ENCODE measurements around the gene LRP5. TPM values are rescaled to one million over a fixed set of nuclear protein-coding genes. Genes with fewer than 3 reads are reported as not detected.

Gene LRP5
- total RNA-seq (2021) (112 and 129 TPM in 2 replicates), Bru-seq, nascent RNA (percentile 73 among the genes with signal in this experiment), BruChase-seq, experiment 1, labeled RNA remaining after a 2-hour chase (percentile 66 among the genes with signal in this experiment), BruChase-seq, experiment 2, labeled RNA remaining after a 6-hour chase (percentile 75 among the genes with signal in this experiment)
- long read RNA-seq, full-length matches to known transcripts = 20 of 69 reads
- long read RNA-seq, partial matches to known transcripts = 30 of 69 reads
- long read RNA-seq, other reads (novel, unspliced or antisense) = 19 of 69 reads

GRCh38 chr11:68312117-68312779 is at the start of gene LRP5:
LRP5 (plus strand) TSS chr11:68312591; CDS start chr11:68312715, 124 bp downstream.
- Histone ChIP-seq H3K9me2 (ENCODE audit: insufficient read depth) (no peaks in the 10 kb centered on the region), H2AFZ (peak within 1 kb of the TSS; percentile 83), H3K36me3 (ENCODE audit: low read depth) (no peaks in the 10 kb centered on the region), H3K4me1 (replicated peaks; ENCODE audit: insufficient read depth) (peaks cover 33% of the 10 kb centered on the region), H3K27me3 (ENCODE audit: insufficient read depth, low read depth) (no peaks in the 10 kb centered on the region), H4K20me1 (ENCODE audit: insufficient read depth) (peaks cover 14% of the 10 kb centered on the region; the same call in 1 of the 2 replicates), H3K9me3 (ENCODE audit: insufficient read depth, low read depth) (no peaks in the 10 kb centered on the region), H3K79me2 (ENCODE audit: low read depth) (peaks cover 42% of the 10 kb centered on the region), H3F3A (ENCODE audit: insufficient read depth, low read depth) (peaks cover 54% of the 10 kb centered on the region), H3K4me3 (peak within 1 kb of the TSS; percentile 89), H3K4me2 (peak within 1 kb of the TSS; percentile 96), H3K27ac (peak within 1 kb of the TSS; percentile 75; the same call in 1 of the 2 replicates)
- no TSS peak for BruUV-seq (replicated peaks)
- POLR2A ChIA-PET (ENCODE audit: unreplicated experiment) = interaction anchor here (0.6 kb wide), 2 partner anchors 32 to 68 kb away, joined by 3 to 4 read pairs; no protein-coding TSS in a partner anchor
- DNase-seq = peak in 1 of 2 experiments; percentile 60
- intact Hi-C loops (cut with micrococcal nuclease; ENCODE audit: unreplicated experiment) = no loop called here
- CTCF ChIA-PET = no interaction called here
- TF ChIP-seq CTCF (conservative IDR thresholded peaks at IDR 0.05) = no peak
- no peak for TF ChIP-seq EZH2 (IDR thresholded peaks at IDR 0.05; ENCODE audit: low read depth)

GRCh38 chr11:68263444-68264035 is 48.9 kb upstream of the LRP5 start:
- no peaks in the 10 kb centered on the region for H3K79me2 ChIP-seq (ENCODE audit: low read depth)
- peaks cover 5% of the 10 kb centered on the region; the same call in 1 of the 2 replicates for H3F3A ChIP-seq (ENCODE audit: insufficient read depth, low read depth)
- TF ChIP-seq EZH2 (IDR thresholded peaks at IDR 0.05; ENCODE audit: low read depth) (no peak), CTCF (conservative IDR thresholded peaks at IDR 0.05) (no peak)
- H3K4me2 ChIP-seq = no peak overlapping the region
- H3K9me3 ChIP-seq (ENCODE audit: insufficient read depth, low read depth) = no peaks in the 10 kb centered on the region
- no peaks in the 10 kb centered on the region for H3K27me3 ChIP-seq (ENCODE audit: insufficient read depth, low read depth)
- H3K4me3 ChIP-seq = no peak overlapping the region
- intact Hi-C loops (cut with micrococcal nuclease; ENCODE audit: unreplicated experiment) = no loop called here
- ChIA-PET POLR2A (ENCODE audit: unreplicated experiment) (no interaction called here), CTCF (no interaction called here)
- H2AFZ ChIP-seq = no peak overlapping the region
- H3K4me1 ChIP-seq (replicated peaks; ENCODE audit: insufficient read depth) = no peaks in the 10 kb centered on the region
- BruUV-seq (replicated peaks) = no TSS peak
- no peak for DNase-seq
- H3K36me3 ChIP-seq (ENCODE audit: low read depth) = no peaks in the 10 kb centered on the region
- no peaks in the 10 kb centered on the region for H3K9me2 ChIP-seq (ENCODE audit: insufficient read depth)
- peaks cover under 1% of the 10 kb centered on the region; the same call in 1 of the 2 replicates for H4K20me1 ChIP-seq (ENCODE audit: insufficient read depth)
- no peak overlapping the region for H3K27ac ChIP-seq

- Histone ChIP-seq H3K4me3 (no peak overlapping the region), H3K9me2 (ENCODE audit: insufficient read depth) (no peaks in the 10 kb centered on the region), H3K4me2 (no peak overlapping the region), H3K27me3 (ENCODE audit: insufficient read depth, low read depth) (no peaks in the 10 kb centered on the region), H2AFZ (no peak overlapping the region), H3F3A (ENCODE audit: insufficient read depth, low read depth) (peaks cover 5% of the 10 kb centered on the region; the same call in 1 of the 2 replicates), H3K27ac (no peak overlapping the region), H4K20me1 (ENCODE audit: insufficient read depth) (peaks cover 6% of the 10 kb centered on the region; the same call in 1 of the 2 replicates), H3K79me2 (ENCODE audit: low read depth) (peaks cover 3% of the 10 kb centered on the region), H3K36me3 (ENCODE audit: low read depth) (no peaks in the 10 kb centered on the region), H3K9me3 (ENCODE audit: insufficient read depth, low read depth) (no peaks in the 10 kb centered on the region), H3K4me1 (replicated peaks; ENCODE audit: insufficient read depth) (no peaks in the 10 kb centered on the region)
- no TSS peak for BruUV-seq (replicated peaks)
- intact Hi-C loops (cut with micrococcal nuclease; ENCODE audit: unreplicated experiment) = no loop called here
- DNase-seq = no peak
- POLR2A ChIA-PET (ENCODE audit: unreplicated experiment) = no interaction called here
- TF ChIP-seq EZH2 (IDR thresholded peaks at IDR 0.05; ENCODE audit: low read depth) (no peak), CTCF (conservative IDR thresholded peaks at IDR 0.05) (no peak)
- CTCF ChIA-PET = no interaction called here
These were observed 48.1 kb upstream of the LRP5 start for GRCh38 chr11:68264244-68264643.
